Activated T-cell treated with anti-CD3 and anti-CD28 coated beads, Interleukin-2, amount 50 U/mL, for 4 hours (primary cell): Measurements from ENCODE around the gene PML. TPM values are rescaled to one million over a fixed set of nuclear protein-coding genes. Genes with fewer than 3 reads are reported as not detected.
"Not testable (repeated sequence)": the region's sequence is repeated elsewhere in the genome, so short reads cannot be mapped to it uniquely, and the experiment has no call there.

Source experiments
- ATAC-seq, 2 donors: fragments of 200-7000 bp; cut with Tn5 transposase; one replicate each; pipeline ENCODE4 v1.10.0; 2021
- DNase-seq: peaks from one replicate; pipeline ENCODE4 v3.0.0-alpha.2; 2020
- H3K27me3 Mint-ChIP-seq: one replicate; pipeline ENCODE4 v1.8.0; 2021; ENCODE audit warnings: low read depth, mixed read lengths
- H3K36me3 Mint-ChIP-seq: one replicate; pipeline ENCODE4 v1.8.0; 2022; ENCODE audit warnings: mixed read lengths; ENCODE audit not compliant: insufficient read depth
- H3K4me1 Mint-ChIP-seq: one replicate; pipeline ENCODE4 v1.8.0; 2021; ENCODE audit warnings: low read depth, mixed read lengths
- H3K4me3 Mint-ChIP-seq: one replicate; pipeline ENCODE4 v1.8.0; 2021; ENCODE audit warnings: mild to moderate bottlenecking, moderate library complexity, mixed read lengths
- H3K9me3 Mint-ChIP-seq: one replicate; pipeline ENCODE4 v1.8.0; 2021; ENCODE audit warnings: mixed read lengths
- total RNA-seq, 3 donors: library from RNA; stranded (reverse); gene quantifications; one replicate each; pipeline ENCODE4 v1.2.1, GENCODE V29; 2021

Gene PML
- total RNA-seq, 3 donors from 2014 or later: 34.9 to 39.1 (median 34.9) TPM

GRCh38 chr15:74041311-74041756 lies 46.8 kb downstream of the PML start:
- DNase-seq (no peak), ATAC-seq (no peak)
- H3K36me3 Mint-ChIP-seq: peaks cover 15% of the 10 kb centered on the region
- H3K4me1 Mint-ChIP-seq: no peaks in the 10 kb centered on the region
- no peaks in the 10 kb centered on the region for H3K9me3 Mint-ChIP-seq
- H3K4me3 Mint-ChIP-seq: no peak overlapping the region
- H3K27me3 Mint-ChIP-seq: no peaks in the 10 kb centered on the region

GRCh38 chr15:74041777-74042435 lies 47.4 kb downstream of the PML start:
- no peak overlapping the region for H3K4me3 Mint-ChIP-seq
- H3K9me3 Mint-ChIP-seq: no peaks in the 10 kb centered on the region
- H3K27me3 Mint-ChIP-seq: no peaks in the 10 kb centered on the region
- DNase-seq (no peak), ATAC-seq (no peak)
- peaks cover 9% of the 10 kb centered on the region for H3K36me3 Mint-ChIP-seq
- H3K4me1 Mint-ChIP-seq: no peaks in the 10 kb centered on the region

GRCh38 chr15:74042603-74043424 lies 48.3 kb downstream of the PML start:
- Mint-ChIP-seq H3K27me3 (no peaks in the 10 kb centered on the region), H3K36me3 (peaks cover 5% of the 10 kb centered on the region), H3K4me3 (no peak overlapping the region), H3K4me1 (peaks cover 3% of the 10 kb centered on the region), H3K9me3 (no peaks in the 10 kb centered on the region)
- ATAC-seq (no peak), DNase-seq (no peak)

GRCh38 chr15:74043425-74044266 lies 49.1 kb downstream of the PML start:
- ATAC-seq (no peak), DNase-seq (no peak)
- H3K27me3 Mint-ChIP-seq: no peaks in the 10 kb centered on the region
- no peak overlapping the region for H3K4me3 Mint-ChIP-seq
- peaks cover 5% of the 10 kb centered on the region for H3K36me3 Mint-ChIP-seq
- no peaks in the 10 kb centered on the region for H3K9me3 Mint-ChIP-seq
- H3K4me1 Mint-ChIP-seq: peaks cover 8% of the 10 kb centered on the region

- DNase-seq (no peak), ATAC-seq (no peak)
- Mint-ChIP-seq H3K27me3 (no peaks in the 10 kb centered on the region), H3K36me3 (peaks cover 5% of the 10 kb centered on the region), H3K4me3 (no peak overlapping the region), H3K4me1 (peaks cover 8% of the 10 kb centered on the region), H3K9me3 (no peaks in the 10 kb centered on the region)
Observed at GRCh38 chr15:74044267-74045110, 50.0 kb downstream of the PML start.

- Mint-ChIP-seq H3K4me1 (peaks cover 8% of the 10 kb centered on the region), H3K36me3 (peaks cover 5% of the 10 kb centered on the region), H3K4me3 (no peak overlapping the region), H3K9me3 (no peaks in the 10 kb centered on the region), H3K27me3 (no peaks in the 10 kb centered on the region)
- no peak for ATAC-seq
- DNase-seq: no peak
Observed at GRCh38 chr15:74045184-74045583, 50.7 kb downstream of the PML start.

GRCh38 chr15:74045636-74046274 lies 51.2 kb downstream of the PML start:
- DNase-seq (no peak), ATAC-seq (no peak)
- Mint-ChIP-seq H3K4me1 (peaks cover 8% of the 10 kb centered on the region), H3K9me3 (no peaks in the 10 kb centered on the region), H3K27me3 (no peaks in the 10 kb centered on the region), H3K36me3 (peaks cover 5% of the 10 kb centered on the region), H3K4me3 (no peak overlapping the region)

- Mint-ChIP-seq H3K36me3 (peaks cover 3% of the 10 kb centered on the region), H3K9me3 (no peaks in the 10 kb centered on the region), H3K4me3 (no peak overlapping the region), H3K4me1 (peaks cover 8% of the 10 kb centered on the region), H3K27me3 (no peaks in the 10 kb centered on the region)
- DNase-seq (no peak), ATAC-seq (no peak)
Observed at GRCh38 chr15:74046275-74046674, 51.8 kb downstream of the PML start.

- ATAC-seq (no peak), DNase-seq (no peak)
- peaks cover 13% of the 10 kb centered on the region for H3K4me1 Mint-ChIP-seq
- H3K36me3 Mint-ChIP-seq: no peaks in the 10 kb centered on the region
- H3K4me3 Mint-ChIP-seq: no peak overlapping the region
- H3K9me3 Mint-ChIP-seq: no peaks in the 10 kb centered on the region
- no peaks in the 10 kb centered on the region for H3K27me3 Mint-ChIP-seq
Observed at GRCh38 chr15:74050127-74050526, 55.6 kb downstream of the PML start.

GRCh38 chr15:74050556-74051234 lies 56.2 kb downstream of the PML start:
- Mint-ChIP-seq H3K27me3 (no peaks in the 10 kb centered on the region), H3K9me3 (no peaks in the 10 kb centered on the region), H3K4me1 (peaks cover 13% of the 10 kb centered on the region), H3K4me3 (no peak overlapping the region), H3K36me3 (no peaks in the 10 kb centered on the region)
- no peak for DNase-seq
- no peak for ATAC-seq

- peaks cover 13% of the 10 kb centered on the region for H3K4me1 Mint-ChIP-seq
- not testable (repeated sequence) for H3K9me3 Mint-ChIP-seq, H3K27me3 Mint-ChIP-seq, DNase-seq, H3K36me3 Mint-ChIP-seq, H3K4me3 Mint-ChIP-seq, ATAC-seq
Observed at GRCh38 chr15:74052271-74053260, 58.0 kb downstream of the PML start.

- ATAC-seq (no peak), DNase-seq (no peak)
- Mint-ChIP-seq H3K36me3 (peaks cover 6% of the 10 kb centered on the region), H3K27me3 (no peaks in the 10 kb centered on the region), H3K9me3 (no peaks in the 10 kb centered on the region), H3K4me3 (no peak overlapping the region), H3K4me1 (peaks cover 5% of the 10 kb centered on the region)
Observed at GRCh38 chr15:74053517-74053916, 59.0 kb downstream of the PML start.
